ENCODE results near the gene NOTCH1. TPM values are rescaled to one million over a fixed set of nuclear protein-coding genes. Genes with fewer than 3 reads are reported as not detected.

The NOTCH1 gene
- total RNA-seq, 1 donor from 2014 or later = 34.1 TPM

- Histone ChIP-seq H3K27me3 (ENCODE audit: insufficient read depth, low read length) (no peaks in the 10 kb centered on the region), H4K20me1 (ENCODE audit: insufficient read depth, low read length) (peaks cover 89% of the 10 kb centered on the region), H3K27ac (ENCODE audit: low read depth, low read length) (peak overlapping the region; percentile 12), H3K79me2 (ENCODE audit: insufficient read depth, low read length) (peaks cover 75% of the 10 kb centered on the region), H3K9me3 (ENCODE audit: insufficient read depth, low read depth, low read length) (no peaks in the 10 kb centered on the region), H2AFZ (ENCODE audit: low read depth, low read length) (no peak overlapping the region), H3K4me2 (ENCODE audit: low read length) (no peak overlapping the region), H3K4me3 (ENCODE audit: insufficient read depth, low read depth, low read length) (no peak overlapping the region), H3K9ac (ENCODE audit: low read length) (no peak overlapping the region), H3K36me3 (ENCODE audit: insufficient read depth, low read length) (no peaks in the 10 kb centered on the region), H3K4me1 (ENCODE audit: insufficient read depth, low read length) (peaks cover 43% of the 10 kb centered on the region)
- H3K9me3 Mint-ChIP-seq (ENCODE audit: unreplicated experiment) = no peaks in the 10 kb centered on the region
- H3K4me1 Mint-ChIP-seq (ENCODE audit: low read depth, unreplicated experiment) = no peaks in the 10 kb centered on the region
- no peak for DNase-seq (ENCODE audit: low read depth)
- no peak for TF ChIP-seq EZH2 (IDR thresholded peaks at IDR 0.05; ENCODE audit: insufficient read depth, low read length)
- TF ChIP-seq, protein P1, sequence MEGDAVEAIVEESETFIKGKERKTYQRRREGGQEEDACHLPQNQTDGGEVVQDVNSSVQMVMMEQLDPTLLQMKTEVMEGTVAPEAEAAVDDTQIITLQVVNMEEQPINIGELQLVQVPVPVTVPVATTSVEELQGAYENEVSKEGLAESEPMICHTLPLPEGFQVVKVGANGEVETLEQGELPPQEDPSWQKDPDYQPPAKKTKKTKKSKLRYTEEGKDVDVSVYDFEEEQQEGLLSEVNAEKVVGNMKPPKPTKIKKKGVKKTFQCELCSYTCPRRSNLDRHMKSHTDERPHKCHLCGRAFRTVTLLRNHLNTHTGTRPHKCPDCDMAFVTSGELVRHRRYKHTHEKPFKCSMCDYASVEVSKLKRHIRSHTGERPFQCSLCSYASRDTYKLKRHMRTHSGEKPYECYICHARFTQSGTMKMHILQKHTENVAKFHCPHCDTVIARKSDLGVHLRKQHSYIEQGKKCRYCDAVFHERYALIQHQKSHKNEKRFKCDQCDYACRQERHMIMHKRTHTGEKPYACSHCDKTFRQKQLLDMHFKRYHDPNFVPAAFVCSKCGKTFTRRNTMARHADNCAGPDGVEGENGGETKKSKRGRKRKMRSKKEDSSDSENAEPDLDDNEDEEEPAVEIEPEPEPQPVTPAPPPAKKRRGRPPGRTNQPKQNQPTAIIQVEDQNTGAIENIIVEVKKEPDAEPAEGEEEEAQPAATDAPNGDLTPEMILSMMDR (IDR thresholded peaks at IDR 0.05; ENCODE audit: insufficient read depth, low read depth, low read length) = no peak
- H3K4me3 Mint-ChIP-seq (ENCODE audit: unreplicated experiment) = no peak overlapping the region
- peaks cover 8% of the 10 kb centered on the region for H3K36me3 Mint-ChIP-seq (ENCODE audit: low read depth, unreplicated experiment)
- no peaks in the 10 kb centered on the region for H3K27me3 Mint-ChIP-seq (ENCODE audit: low read depth, unreplicated experiment)
- no peak overlapping the region for H3K27ac Mint-ChIP-seq (ENCODE audit: unreplicated experiment)
- no peak for FAIRE-seq
These were observed 7.8 kb downstream of the NOTCH1 start for GRCh38 chr9:136537896-136538598.

- H3K9ac ChIP-seq (ENCODE audit: low read length) = no peak overlapping the region
- Mint-ChIP-seq H3K4me3 (ENCODE audit: unreplicated experiment) (no peak overlapping the region), H3K9me3 (ENCODE audit: unreplicated experiment) (no peaks in the 10 kb centered on the region), H3K4me1 (ENCODE audit: low read depth, unreplicated experiment) (no peaks in the 10 kb centered on the region), H3K27ac (ENCODE audit: unreplicated experiment) (no peak overlapping the region), H3K36me3 (ENCODE audit: low read depth, unreplicated experiment) (peaks cover 4% of the 10 kb centered on the region), H3K27me3 (ENCODE audit: low read depth, unreplicated experiment) (no peaks in the 10 kb centered on the region)
- H3K4me3 ChIP-seq (ENCODE audit: insufficient read depth, low read depth, low read length) = no peak overlapping the region
- H2AFZ ChIP-seq (ENCODE audit: low read depth, low read length) = no peak overlapping the region
- no peaks in the 10 kb centered on the region for H3K27me3 ChIP-seq (ENCODE audit: insufficient read depth, low read length)
- H4K20me1 ChIP-seq (ENCODE audit: insufficient read depth, low read length) = peaks cover 89% of the 10 kb centered on the region
- FAIRE-seq = no peak
- no peak overlapping the region for H3K27ac ChIP-seq (ENCODE audit: low read depth, low read length)
- H3K79me2 ChIP-seq (ENCODE audit: insufficient read depth, low read length) = peaks cover 77% of the 10 kb centered on the region
- H3K36me3 ChIP-seq (ENCODE audit: insufficient read depth, low read length) = no peaks in the 10 kb centered on the region
- no peak overlapping the region for H3K4me2 ChIP-seq (ENCODE audit: low read length)
- H3K9me3 ChIP-seq (ENCODE audit: insufficient read depth, low read depth, low read length) = no peaks in the 10 kb centered on the region
- no peak for DNase-seq (ENCODE audit: low read depth)
- TF ChIP-seq EZH2 (IDR thresholded peaks at IDR 0.05; ENCODE audit: insufficient read depth, low read length) = no peak
- TF ChIP-seq, protein P1 (IDR thresholded peaks at IDR 0.05; ENCODE audit: insufficient read depth, low read depth, low read length) = no peak
- H3K4me1 ChIP-seq (ENCODE audit: insufficient read depth, low read length) = peaks cover 44% of the 10 kb centered on the region
These were observed 8.4 kb downstream of the NOTCH1 start for GRCh38 chr9:136537411-136537810.

DNA sequence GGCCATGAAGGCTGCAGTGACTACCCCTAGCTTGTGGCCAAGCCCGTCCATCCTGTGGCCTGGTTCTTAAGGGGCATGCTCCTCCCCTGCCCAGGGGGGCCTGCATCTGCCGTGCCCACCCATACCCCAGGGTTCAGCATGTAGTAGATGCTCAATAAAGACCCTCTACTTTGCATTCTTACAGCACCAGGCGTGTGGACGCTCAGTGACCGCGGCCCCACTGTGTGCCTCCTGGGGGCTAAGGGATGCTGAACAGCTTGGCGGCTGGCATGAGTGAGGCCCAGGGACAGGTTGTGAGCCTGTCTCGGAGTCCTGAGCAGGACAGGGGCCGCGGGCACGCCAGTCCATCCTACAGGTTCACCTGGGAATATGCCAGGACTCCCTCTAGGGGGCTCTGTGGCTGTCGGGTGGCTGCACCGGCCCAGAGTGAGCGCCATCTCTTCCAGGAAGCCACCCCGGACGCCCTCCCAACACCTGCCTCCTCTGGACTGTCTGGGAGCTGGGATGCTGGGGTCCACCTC lies 9.1 kb downstream of the NOTCH1 start:
- TF ChIP-seq EZH2 (IDR thresholded peaks at IDR 0.05; ENCODE audit: insufficient read depth, low read length) = no peak
- TF ChIP-seq, protein P1 (IDR thresholded peaks at IDR 0.05; ENCODE audit: insufficient read depth, low read depth, low read length) = no peak

More for the DNA sequence above, 9.1 kb downstream of the NOTCH1 start:
- no peaks in the 10 kb centered on the region for H3K9me3 ChIP-seq (ENCODE audit: insufficient read depth, low read depth, low read length)
- H3K4me3 ChIP-seq (ENCODE audit: insufficient read depth, low read depth, low read length) = no peak overlapping the region
- no peaks in the 10 kb centered on the region for H3K9me3 Mint-ChIP-seq (ENCODE audit: unreplicated experiment)
- H3K27ac Mint-ChIP-seq (ENCODE audit: unreplicated experiment) = no peak overlapping the region
- peaks cover 77% of the 10 kb centered on the region for H3K79me2 ChIP-seq (ENCODE audit: insufficient read depth, low read length)
- no peak overlapping the region for H3K27ac ChIP-seq (ENCODE audit: low read depth, low read length)
- H4K20me1 ChIP-seq (ENCODE audit: insufficient read depth, low read length) = peaks cover 89% of the 10 kb centered on the region
- H3K9ac ChIP-seq (ENCODE audit: low read length) = no peak overlapping the region
- H3K4me3 Mint-ChIP-seq (ENCODE audit: unreplicated experiment) = no peak overlapping the region
- H2AFZ ChIP-seq (ENCODE audit: low read depth, low read length) = no peak overlapping the region
- DNase-seq (ENCODE audit: low read depth) (no peak), FAIRE-seq (no peak)
- H3K36me3 Mint-ChIP-seq (ENCODE audit: low read depth, unreplicated experiment) = peaks cover 4% of the 10 kb centered on the region
- peaks cover 47% of the 10 kb centered on the region for H3K4me1 ChIP-seq (ENCODE audit: insufficient read depth, low read length)
- H3K27me3 ChIP-seq (ENCODE audit: insufficient read depth, low read length) = no peaks in the 10 kb centered on the region
- no peak overlapping the region for H3K4me2 ChIP-seq (ENCODE audit: low read length)
- H3K4me1 Mint-ChIP-seq (ENCODE audit: low read depth, unreplicated experiment) = peaks cover 2% of the 10 kb centered on the region
- no peaks in the 10 kb centered on the region for H3K36me3 ChIP-seq (ENCODE audit: insufficient read depth, low read length)
- H3K27me3 Mint-ChIP-seq (ENCODE audit: low read depth, unreplicated experiment) = no peaks in the 10 kb centered on the region
